Measurements from ENCODE around the gene SYNDIG1L.

GRCh38 chr14:74464785-74465184 lies 38.8 kb upstream of the SYNDIG1L start:
- TF ChIP-seq CTCF (optimal IDR thresholded peaks at IDR 0.05 in 1 of 3, IDR thresholded peaks at IDR 0.05 in 1 of 3, conservative IDR thresholded peaks at IDR 0.05 in 1 of 3; ENCODE audit: extremely low read depth in 1 of 3, insufficient read depth in 2 of 3, low read length in 3 of 3) (no peak), EZH2 (IDR thresholded peaks at IDR 0.05; ENCODE audit: low read length) (no peak)
